ENCODE data around the gene TMEM200C.

The TMEM200C gene

DNA sequence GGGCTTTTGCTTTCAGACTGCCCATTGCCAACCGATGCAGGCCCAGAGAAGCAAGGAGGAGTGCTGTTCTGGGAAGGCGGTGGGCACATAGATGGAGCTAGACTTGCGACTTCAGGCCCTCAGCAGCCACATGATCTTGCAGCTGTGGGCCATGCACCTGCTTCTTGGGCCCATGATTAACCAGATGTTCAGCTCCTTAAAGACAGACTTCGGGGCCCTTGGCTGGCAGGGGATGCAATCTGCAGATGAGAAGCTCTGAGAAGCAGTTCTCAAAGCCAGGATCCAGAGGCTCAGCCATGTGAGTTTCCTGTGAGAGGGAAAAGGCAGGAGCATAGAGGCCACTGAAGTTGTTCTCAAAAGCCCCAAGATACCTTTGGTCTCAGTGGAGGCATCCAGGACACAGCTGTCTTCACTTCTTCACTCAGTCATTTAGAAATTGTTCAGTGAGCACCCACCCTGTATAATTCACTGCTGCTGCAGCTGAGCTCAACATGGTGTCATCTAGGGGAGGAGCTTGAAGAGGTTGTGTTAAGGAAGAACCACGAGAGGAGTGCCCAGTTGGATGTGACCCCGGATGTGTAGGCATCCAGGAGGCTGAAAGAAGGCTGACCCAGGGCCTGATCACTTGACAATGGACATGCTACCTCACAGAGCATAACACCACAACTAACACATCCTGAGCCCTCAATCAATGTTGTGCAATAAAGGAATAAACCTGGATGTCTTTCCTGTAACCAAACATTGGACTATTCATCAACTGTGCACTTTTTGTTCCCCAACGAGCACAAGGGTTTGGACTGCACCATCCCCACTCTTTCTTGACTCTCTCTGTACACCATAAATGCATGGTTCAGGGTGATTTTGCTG is 44.7 kb upstream of the TMEM200C start:
- no peak for DNase-seq
- Histone ChIP-seq H3K4me3 (ENCODE audit: low read depth, low read length) (no peak overlapping the region), H3K27me3 (replicated peaks) (no peaks in the 10 kb centered on the region), H3K36me3 (replicated peaks) (no peaks in the 10 kb centered on the region), H3K27ac (no peak overlapping the region)
- in situ Hi-C loops (cut with HindIII; ENCODE audit: low pct_ligation_motif_present, low sequenced_read_pairs), result no loop called here
- TF ChIP-seq, protein P1, sequence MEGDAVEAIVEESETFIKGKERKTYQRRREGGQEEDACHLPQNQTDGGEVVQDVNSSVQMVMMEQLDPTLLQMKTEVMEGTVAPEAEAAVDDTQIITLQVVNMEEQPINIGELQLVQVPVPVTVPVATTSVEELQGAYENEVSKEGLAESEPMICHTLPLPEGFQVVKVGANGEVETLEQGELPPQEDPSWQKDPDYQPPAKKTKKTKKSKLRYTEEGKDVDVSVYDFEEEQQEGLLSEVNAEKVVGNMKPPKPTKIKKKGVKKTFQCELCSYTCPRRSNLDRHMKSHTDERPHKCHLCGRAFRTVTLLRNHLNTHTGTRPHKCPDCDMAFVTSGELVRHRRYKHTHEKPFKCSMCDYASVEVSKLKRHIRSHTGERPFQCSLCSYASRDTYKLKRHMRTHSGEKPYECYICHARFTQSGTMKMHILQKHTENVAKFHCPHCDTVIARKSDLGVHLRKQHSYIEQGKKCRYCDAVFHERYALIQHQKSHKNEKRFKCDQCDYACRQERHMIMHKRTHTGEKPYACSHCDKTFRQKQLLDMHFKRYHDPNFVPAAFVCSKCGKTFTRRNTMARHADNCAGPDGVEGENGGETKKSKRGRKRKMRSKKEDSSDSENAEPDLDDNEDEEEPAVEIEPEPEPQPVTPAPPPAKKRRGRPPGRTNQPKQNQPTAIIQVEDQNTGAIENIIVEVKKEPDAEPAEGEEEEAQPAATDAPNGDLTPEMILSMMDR (IDR thresholded peaks at IDR 0.05; ENCODE audit: low read depth, low read length, missing control alignments), result no peak

DNA sequence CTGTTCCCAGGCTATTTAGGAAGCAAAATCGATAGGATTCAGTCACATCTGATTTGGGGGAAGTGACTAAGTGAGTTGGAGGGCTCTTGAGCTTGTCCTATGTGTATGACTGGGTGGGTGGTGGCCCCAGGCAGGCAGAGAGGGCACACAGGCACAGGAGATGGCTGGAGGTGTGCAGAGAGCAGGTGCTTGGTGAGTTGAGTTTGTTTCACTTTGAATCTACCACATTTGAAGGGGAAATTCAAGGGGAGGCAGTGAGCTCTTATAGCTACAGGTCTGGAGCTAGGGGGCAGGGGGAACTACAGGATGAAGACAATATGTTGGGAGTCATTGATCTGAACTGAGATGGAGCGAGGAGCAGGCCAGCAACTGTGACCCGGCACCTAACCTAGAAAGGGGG is 42.5 kb upstream of the TMEM200C start:
- Histone ChIP-seq H3K27me3 (replicated peaks) (no peaks in the 10 kb centered on the region), H3K36me3 (replicated peaks) (no peaks in the 10 kb centered on the region), H3K27ac (no peak overlapping the region), H3K4me3 (ENCODE audit: low read depth, low read length) (no peak overlapping the region)
- TF ChIP-seq, protein P1 (IDR thresholded peaks at IDR 0.05; ENCODE audit: low read depth, low read length, missing control alignments), result no peak
- no peak for DNase-seq
- in situ Hi-C loops (cut with HindIII; ENCODE audit: low pct_ligation_motif_present, low sequenced_read_pairs), result no loop called here

DNA sequence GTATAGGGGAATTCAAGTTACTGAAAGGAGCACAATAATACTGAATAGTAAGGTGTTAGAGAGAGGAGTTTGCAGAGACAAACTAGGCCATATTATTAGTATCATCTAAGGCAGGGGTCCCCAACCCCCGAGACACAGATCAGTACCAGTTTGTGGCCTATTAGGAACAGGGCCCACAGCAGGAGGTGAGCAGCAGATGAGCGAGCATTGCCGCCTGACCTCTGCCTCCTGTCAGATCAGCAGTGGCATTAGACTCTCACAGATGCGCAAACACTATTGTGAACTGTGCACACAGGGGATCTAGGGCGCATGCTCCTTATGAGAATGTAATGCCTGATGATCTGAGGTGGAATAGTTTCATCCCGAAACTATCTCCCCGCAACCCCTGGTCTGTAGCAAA is 41.8 kb upstream of the TMEM200C start:
- H3K27ac ChIP-seq, result no peak overlapping the region
- H3K27me3 ChIP-seq (replicated peaks), result no peaks in the 10 kb centered on the region
- no peaks in the 10 kb centered on the region for H3K36me3 ChIP-seq (replicated peaks)
- TF ChIP-seq, protein P1 (IDR thresholded peaks at IDR 0.05; ENCODE audit: low read depth, low read length, missing control alignments), result no peak
- no peak for DNase-seq
- no peak overlapping the region for H3K4me3 ChIP-seq (ENCODE audit: low read depth, low read length)
- in situ Hi-C loops (cut with HindIII; ENCODE audit: low pct_ligation_motif_present, low sequenced_read_pairs), result no loop called here

DNA sequence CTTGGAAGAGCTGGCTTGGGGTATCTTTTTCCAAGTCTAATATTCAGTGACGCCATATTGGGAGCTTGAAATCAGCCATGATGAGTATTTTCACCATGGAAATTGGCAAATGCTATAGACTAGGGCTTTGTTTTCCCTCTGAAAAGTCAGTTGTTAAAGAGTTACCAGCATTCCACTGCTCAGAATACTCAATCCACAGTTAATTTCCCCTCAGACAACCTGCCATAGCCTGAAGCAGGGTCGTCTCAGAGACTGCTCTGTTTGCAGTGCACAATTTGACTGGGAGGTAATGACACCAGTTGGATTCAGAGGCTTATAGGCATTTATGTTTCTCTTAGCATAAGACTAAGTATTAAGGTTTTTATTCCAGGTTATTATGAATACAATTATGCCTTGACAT is 35.5 kb upstream of the TMEM200C start:
- in situ Hi-C loops (cut with HindIII; ENCODE audit: low pct_ligation_motif_present, low sequenced_read_pairs), result no loop called here
- TF ChIP-seq, protein P1 (IDR thresholded peaks at IDR 0.05; ENCODE audit: low read depth, low read length, missing control alignments), result no peak
- no peak for DNase-seq
- Histone ChIP-seq H3K36me3 (replicated peaks) (no peaks in the 10 kb centered on the region), H3K27ac (no peak overlapping the region), H3K4me3 (ENCODE audit: low read depth, low read length) (no peak overlapping the region), H3K27me3 (replicated peaks) (no peaks in the 10 kb centered on the region)

DNA sequence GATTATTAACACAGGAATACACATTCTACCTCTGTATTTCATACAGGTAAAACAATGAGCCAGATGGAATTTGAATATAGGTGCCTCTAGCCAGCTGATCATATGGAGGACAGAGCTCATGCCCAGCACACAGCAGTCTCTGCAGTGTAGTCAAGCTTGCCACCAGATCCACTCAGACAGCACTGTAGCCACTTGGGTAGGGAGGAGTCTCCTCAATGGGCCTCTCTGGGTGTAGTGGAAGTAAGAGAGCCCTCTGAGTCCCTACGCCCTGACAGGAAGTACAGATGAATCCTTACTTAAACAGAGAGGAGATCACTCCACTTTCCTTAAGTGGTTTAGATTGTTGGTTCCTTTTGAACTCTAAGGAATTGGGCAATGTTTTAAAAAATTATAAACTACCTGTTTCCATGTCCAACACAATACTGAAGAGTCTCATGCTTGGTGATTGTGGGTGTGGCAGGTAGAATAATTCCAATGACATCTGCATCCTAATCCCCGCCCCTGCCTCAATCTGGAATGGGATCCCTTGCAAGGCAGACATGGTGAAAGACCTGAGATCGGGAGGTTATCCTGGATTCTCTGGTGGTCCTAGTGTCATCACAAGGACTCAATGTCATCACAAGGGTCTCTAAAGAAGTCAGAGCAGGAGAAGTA is 23.0 kb upstream of the TMEM200C start:
- in situ Hi-C loops (cut with HindIII; ENCODE audit: low pct_ligation_motif_present, low sequenced_read_pairs), result no loop called here
- DNase-seq, result no peak
- Histone ChIP-seq H3K27me3 (replicated peaks) (no peaks in the 10 kb centered on the region), H3K4me3 (ENCODE audit: low read depth, low read length) (no peak overlapping the region), H3K36me3 (replicated peaks) (no peaks in the 10 kb centered on the region), H3K27ac (no peak overlapping the region)
- TF ChIP-seq, protein P1 (IDR thresholded peaks at IDR 0.05; ENCODE audit: low read depth, low read length, missing control alignments), result no peak
